HUES64 (cell line): Measurements from ENCODE around the gene RSPH6A.

Source experiments
- H3K27ac ChIP-seq: 2 replicates; pipeline ENCODE4 v1.7.0; 2013; ENCODE audit warnings: low read depth, low read length, inconsistent platforms
- H3K27me3 ChIP-seq: 2 replicates; pipeline ENCODE4 v1.6.1; 2013; ENCODE audit warnings: mild to moderate bottlenecking, low read length; ENCODE audit not compliant: insufficient read depth
- H3K36me3 ChIP-seq: 2 replicates; pipeline ENCODE4 v1.6.1; 2013; ENCODE audit warnings: mild to moderate bottlenecking, low read length; ENCODE audit not compliant: insufficient read depth
- H3K4me1 ChIP-seq: 2 replicates; pipeline ENCODE4 v1.6.1; 2013; ENCODE audit warnings: mild to moderate bottlenecking, low read length, moderate library complexity; ENCODE audit not compliant: insufficient read depth
- H3K4me3 ChIP-seq: 2 replicates; pipeline ENCODE4 v1.5.1; 2013; ENCODE audit warnings: mild to moderate bottlenecking, low read length, moderate library complexity
- H3K9ac ChIP-seq: 2 replicates; pipeline ENCODE4 v1.6.1; 2013; ENCODE audit warnings: mild to moderate bottlenecking, low read depth, low read length
- H3K9me3 ChIP-seq: 2 replicates; pipeline ENCODE4 v1.6.1; 2013; ENCODE audit warnings: low read depth, low read length; ENCODE audit not compliant: insufficient read depth
- WGBS: fragments of 150-250, 120-280 bp; methylation state at CpG from one replicate; pipeline ENCODE4 v1.1.7; 2013; ENCODE audit warnings: missing lambda C conversion rate; 5-methylcytosine and 5-hydroxymethylcytosine counted together

RSPH6A gene

GRCh38 chr19:45824531-45825262 lies 9.6 kb upstream of the RSPH6A start:
- Histone ChIP-seq H3K36me3 (peaks cover 94% of the 10 kb centered on the region), H3K27ac (no peak overlapping the region), H3K4me1 (no peaks in the 10 kb centered on the region), H3K4me3 (no peak overlapping the region), H3K9me3 (no peaks in the 10 kb centered on the region), H3K27me3 (no peaks in the 10 kb centered on the region), H3K9ac (no peak overlapping the region)
- 95% methylated on average over 26 of the region's 26 CpGs for WGBS

GRCh38 chr19:45824041-45824471 lies 8.9 kb upstream of the RSPH6A start:
- Histone ChIP-seq H3K27me3 (no peaks in the 10 kb centered on the region), H3K27ac (no peak overlapping the region), H3K4me1 (no peaks in the 10 kb centered on the region), H3K4me3 (no peak overlapping the region), H3K9ac (no peak overlapping the region), H3K36me3 (peaks cover 89% of the 10 kb centered on the region), H3K9me3 (no peaks in the 10 kb centered on the region)
- WGBS, result 94% methylated on average over 12 of the region's 12 CpGs

DNA sequence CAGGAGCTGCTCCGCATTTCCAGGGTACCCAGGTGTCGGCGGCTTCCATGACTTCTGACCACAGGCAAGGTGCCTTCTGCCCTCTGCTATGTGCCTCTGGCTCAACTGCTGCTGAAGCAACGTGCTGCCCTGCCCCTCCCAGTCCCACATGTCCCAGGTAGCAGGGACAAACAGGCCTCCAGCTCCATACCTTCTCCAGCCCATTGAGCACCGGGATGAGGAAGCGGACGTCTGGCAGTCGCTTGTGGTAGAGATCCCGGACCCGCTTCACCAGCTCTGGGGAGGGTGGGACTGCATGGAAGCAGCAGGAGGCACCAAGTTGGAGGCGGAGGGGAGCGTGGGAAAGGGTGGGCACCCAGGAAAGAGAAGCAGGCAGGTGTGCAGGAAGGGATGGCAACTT lies 8.1 kb upstream of the RSPH6A start:
- no peak overlapping the region for H3K27ac ChIP-seq
- no peak overlapping the region for H3K4me3 ChIP-seq
- H3K9ac ChIP-seq, result no peak overlapping the region
- H3K9me3 ChIP-seq, result no peaks in the 10 kb centered on the region
- H3K4me1 ChIP-seq, result peaks cover 3% of the 10 kb centered on the region; the same call in 1 of the 2 replicates
- WGBS, result 96% methylated on average over 12 of the region's 12 CpGs
- peaks cover 81% of the 10 kb centered on the region for H3K36me3 ChIP-seq
- no peaks in the 10 kb centered on the region for H3K27me3 ChIP-seq

DNA sequence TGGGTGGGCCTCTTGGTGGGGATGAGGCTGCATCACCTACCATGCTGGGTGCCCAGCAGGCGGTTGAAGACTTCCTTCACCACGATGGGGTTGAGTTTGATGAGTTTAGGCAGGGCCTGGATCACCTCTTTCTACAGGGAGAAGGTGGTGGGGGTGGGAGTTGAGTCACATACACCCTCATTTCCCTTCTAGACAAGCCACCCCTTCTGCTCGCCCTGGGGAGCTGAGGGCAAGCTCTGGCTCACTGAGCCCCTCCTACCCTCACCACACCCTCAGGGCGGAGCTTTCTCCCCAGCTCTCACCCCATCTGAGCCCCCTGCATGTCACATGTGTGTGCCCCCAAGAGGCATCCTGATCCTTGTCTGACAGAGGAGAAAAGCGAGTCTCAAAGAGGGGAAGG lies 7.6 kb upstream of the RSPH6A start:
- H3K9ac ChIP-seq, result no peak overlapping the region
- H3K36me3 ChIP-seq, result peaks cover 76% of the 10 kb centered on the region
- no peaks in the 10 kb centered on the region for H3K27me3 ChIP-seq
- no peaks in the 10 kb centered on the region for H3K9me3 ChIP-seq
- no peak overlapping the region for H3K27ac ChIP-seq
- H3K4me1 ChIP-seq, result peaks cover 7% of the 10 kb centered on the region
- 92% methylated on average over 5 of the region's 5 CpGs for WGBS
- no peak overlapping the region for H3K4me3 ChIP-seq

GRCh38 chr19:45821570-45821969 lies 6.5 kb upstream of the RSPH6A start:
- 83% methylated on average over 10 of the region's 10 CpGs for whole genome bisulfite sequencing
- H3K4me1 ChIP-seq, result peaks cover 10% of the 10 kb centered on the region
- H3K27ac ChIP-seq, result no peak overlapping the region
- no peaks in the 10 kb centered on the region for H3K9me3 ChIP-seq
- no peak overlapping the region for H3K9ac ChIP-seq
- H3K4me3 ChIP-seq, result no peak overlapping the region
- no peaks in the 10 kb centered on the region for H3K27me3 ChIP-seq
- H3K36me3 ChIP-seq, result peaks cover 65% of the 10 kb centered on the region

GRCh38 chr19:45821103-45821521 lies 6.0 kb upstream of the RSPH6A start:
- WGBS, result 90% methylated on average over 8 of the region's 8 CpGs
- Histone ChIP-seq H3K27ac (no peak overlapping the region), H3K36me3 (peaks cover 61% of the 10 kb centered on the region)

GRCh38 chr19:45820413-45821102 lies 5.5 kb upstream of the RSPH6A start:
- no peak overlapping the region for H3K9ac ChIP-seq
- WGBS, result 91% methylated on average over 19 of the region's 20 CpGs
- H3K27ac ChIP-seq, result no peak overlapping the region
- H3K4me3 ChIP-seq, result no peak overlapping the region
- H3K27me3 ChIP-seq, result no peaks in the 10 kb centered on the region
- peaks cover 55% of the 10 kb centered on the region for H3K36me3 ChIP-seq
- peaks cover 10% of the 10 kb centered on the region for H3K4me1 ChIP-seq
- no peaks in the 10 kb centered on the region for H3K9me3 ChIP-seq

More at GRCh38 chr19:45821103-45821521, 6.0 kb upstream of the RSPH6A start:
- Histone ChIP-seq H3K4me1 (peaks cover 10% of the 10 kb centered on the region), H3K27me3 (no peaks in the 10 kb centered on the region), H3K9me3 (no peaks in the 10 kb centered on the region), H3K9ac (no peak overlapping the region), H3K4me3 (no peak overlapping the region)

DNA sequence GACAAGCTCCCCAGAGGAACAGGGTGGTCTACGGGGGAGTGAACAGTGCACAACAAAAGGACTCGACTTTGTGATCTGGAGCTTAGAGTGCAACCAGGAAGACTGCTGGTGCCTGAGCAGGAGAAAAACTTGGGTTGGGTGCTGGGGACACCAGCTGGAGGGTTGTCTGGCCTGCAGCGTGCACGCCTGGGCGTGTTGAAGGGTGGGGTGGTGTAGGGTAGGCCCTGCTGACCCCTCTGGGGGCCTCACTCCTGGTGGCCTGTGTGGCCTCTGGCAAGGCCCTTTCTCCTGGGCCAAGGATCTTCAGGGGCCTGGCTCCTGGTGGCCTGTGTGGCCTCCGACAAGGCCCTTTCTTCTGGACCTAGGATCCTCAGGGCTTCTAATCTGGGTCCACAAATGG lies 4.7 kb upstream of the RSPH6A start:
- WGBS, result 93% methylated on average over 6 of the region's 6 CpGs
- peaks cover 47% of the 10 kb centered on the region for H3K36me3 ChIP-seq
- H3K27ac ChIP-seq, result no peak overlapping the region
- H3K27me3 ChIP-seq, result no peaks in the 10 kb centered on the region
- no peak overlapping the region for H3K4me3 ChIP-seq
- no peaks in the 10 kb centered on the region for H3K9me3 ChIP-seq
- H3K4me1 ChIP-seq, result peaks cover 14% of the 10 kb centered on the region
- H3K9ac ChIP-seq, result 0 out of 2 replicates have a peak overlapping the region, but pooled peaks have one; percentile 12

DNA sequence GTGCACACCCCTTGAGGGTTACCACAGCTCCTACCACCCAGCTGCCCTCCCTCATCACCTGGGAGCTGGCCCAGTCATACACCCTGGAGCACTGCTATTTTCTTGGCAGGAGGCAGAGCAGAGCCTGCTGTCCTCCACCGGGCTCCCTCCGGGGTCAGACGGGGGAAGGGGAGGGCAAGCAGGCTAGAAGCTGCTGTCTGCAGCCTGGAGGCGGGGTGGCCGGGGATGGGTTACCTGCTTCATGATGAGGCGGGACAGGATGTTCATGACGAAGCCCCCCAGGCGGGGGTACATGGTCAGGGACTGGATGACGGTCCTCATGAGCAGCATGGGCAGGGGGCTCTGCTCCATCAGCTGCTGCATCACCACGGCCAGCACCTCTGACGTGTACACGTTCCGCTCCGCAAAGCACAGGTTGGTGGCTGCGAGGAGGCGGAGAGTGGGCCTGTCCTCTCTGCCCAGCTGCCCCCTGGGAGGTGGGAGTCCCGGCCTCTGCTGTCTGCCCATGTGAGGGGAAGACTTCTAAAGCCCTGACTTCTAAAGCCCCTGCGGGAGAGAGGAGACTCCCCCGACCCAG lies 2.7 kb upstream of the RSPH6A start:
- 0 out of 2 replicates have a peak overlapping the region, but pooled peaks have one; percentile 5 for H3K9ac ChIP-seq
- peak overlapping the region; percentile 54 for H3K27ac ChIP-seq
- peaks cover 17% of the 10 kb centered on the region for H3K4me1 ChIP-seq

GRCh38 chr19:45817010-45817724 lies 2.1 kb upstream of the RSPH6A start:
- peak overlapping the region; percentile 93 for H3K27ac ChIP-seq
- H3K4me1 ChIP-seq, result peaks cover 17% of the 10 kb centered on the region
- no peaks in the 10 kb centered on the region for H3K27me3 ChIP-seq

More for the DNA sequence above, 2.7 kb upstream of the RSPH6A start:
- peaks cover 30% of the 10 kb centered on the region for H3K36me3 ChIP-seq
- WGBS, result 64% methylated on average over 19 of the region's 19 CpGs
- H3K9me3 ChIP-seq, result no peaks in the 10 kb centered on the region
- H3K4me3 ChIP-seq, result no peak overlapping the region
- no peaks in the 10 kb centered on the region for H3K27me3 ChIP-seq

More at GRCh38 chr19:45817010-45817724, 2.1 kb upstream of the RSPH6A start:
- peak overlapping the region; percentile 68 for H3K4me3 ChIP-seq
- H3K9me3 ChIP-seq, result no peaks in the 10 kb centered on the region
- 20% methylated on average over 22 of the region's 24 CpGs for WGBS
- peaks cover 23% of the 10 kb centered on the region for H3K36me3 ChIP-seq
- peak overlapping the region; percentile 67 for H3K9ac ChIP-seq
